Thoracic aorta (tissue), 2 donors: Measurements from ENCODE around the gene RTL5. TPM values are rescaled to one million over a fixed set of nuclear protein-coding genes. Genes with fewer than 3 reads are reported as not detected.

Source experiments
- ATAC-seq: fragments of 150-250 bp; one replicate; pipeline ENCODE4 v1.8.0; 2017; ENCODE audit warnings: low read depth; ENCODE audit not compliant: insufficient number of reproducible peaks, low FRiP score
- DNase-seq: peaks from one replicate; pipeline ENCODE4 v3.0.0-alpha.2; 2020; ENCODE audit warnings: low spot score
- H3K27ac ChIP-seq, 2 donors: fragments of 200-600 bp; sonication (generic); 1 replicate in 1 of 2; 2 replicates in 1 of 2; pipeline ENCODE4 v1.5.1; 2016; ENCODE audit warnings: mild to moderate bottlenecking in 2 of 2, moderate library complexity in 2 of 2
- H3K27me3 ChIP-seq: fragments of 200-600 bp; sonication (generic); replicated peaks from 2 replicates; pipeline ENCODE4 v1.6.0; 2016; ENCODE audit warnings: mild to moderate bottlenecking; ENCODE audit not compliant: insufficient read depth
- H3K36me3 ChIP-seq: fragments of 200-600 bp; sonication (generic); one replicate; pipeline ENCODE4 v1.5.1; 2016
- H3K4me1 ChIP-seq, 2 donors: fragments of 200-600 bp; sonication (generic); 1 replicate in 1 of 2; 2 replicates in 1 of 2; pipeline versions ENCODE4 v1.5.1 to v1.6.0; 2016; ENCODE audit warnings: low read depth in 2 of 2, mild to moderate bottlenecking in 1 of 2; ENCODE audit not compliant: control insufficient read depth in 1 of 2
- H3K4me3 ChIP-seq: fragments of 200-600 bp; sonication (generic); 2 replicates; pipeline ENCODE4 v1.5.1; 2016; ENCODE audit warnings: mild to moderate bottlenecking
- H3K9me3 ChIP-seq: fragments of 200-600 bp; sonication (generic); 2 replicates; pipeline ENCODE4 v1.5.1; 2016
- CTCF ChIP-seq: fragments of 200-600 bp; sonication (generic); IDR thresholded peaks from one replicate; pipeline ENCODE4 v1.5.1; 2019; ENCODE audit warnings: antibody characterized with exemption
- total RNA-seq, 2 donors: library from RNA; depleted of rRNA; stranded (reverse); fragments of >200 nt; gene quantifications; one replicate each; pipeline versions ENCODE4 v1.1.0 to v1.2.3, GENCODE V29; 2016

The RTL5 gene
- total RNA-seq, 2 donors from 2014 or later: 7.6 to 11.6 TPM

- no peak overlapping the region for H3K4me3 ChIP-seq
- no peaks in the 10 kb centered on the region for H3K36me3 ChIP-seq
- DNase-seq: no peak
- no peak for ATAC-seq
- TF ChIP-seq CTCF: no peak
- peaks cover 0 to 11% of the 10 kb centered on the region in 2 donors for H3K4me1 ChIP-seq
- no peaks in the 10 kb centered on the region for H3K27me3 ChIP-seq
- no peaks in the 10 kb centered on the region for H3K9me3 ChIP-seq
- no peak overlapping the region for H3K27ac ChIP-seq
Observed at GRCh38 chrX:72084114-72084513, 47.6 kb downstream of the RTL5 start.

- TF ChIP-seq CTCF: no peak
Observed at GRCh38 chrX:72083291-72083690, 48.4 kb downstream of the RTL5 start.

GRCh38 chrX:72081605-72082320 is 50.0 kb downstream of the RTL5 start:
- DNase-seq (no peak), ATAC-seq (no peak)
- no peak overlapping the region for H3K4me3 ChIP-seq
- no peaks in the 10 kb centered on the region for H3K27me3 ChIP-seq
- no peak overlapping the region for H3K27ac ChIP-seq
- no peaks in the 10 kb centered on the region for H3K36me3 ChIP-seq
- H3K4me1 ChIP-seq: peaks cover 0 to 11% of the 10 kb centered on the region in 2 donors
- TF ChIP-seq CTCF: no peak
- no peaks in the 10 kb centered on the region for H3K9me3 ChIP-seq

More at GRCh38 chrX:72083291-72083690, 48.4 kb downstream of the RTL5 start:
- no peaks in the 10 kb centered on the region for H3K36me3 ChIP-seq
- no peak for DNase-seq
- H3K4me1 ChIP-seq: peaks cover 0 to 11% of the 10 kb centered on the region in 2 donors
- H3K4me3 ChIP-seq: no peak overlapping the region
- no peaks in the 10 kb centered on the region for H3K9me3 ChIP-seq
- H3K27me3 ChIP-seq: no peaks in the 10 kb centered on the region
- no peak overlapping the region for H3K27ac ChIP-seq
- ATAC-seq: no peak

GRCh38 chrX:72080800-72081199 is 50.9 kb downstream of the RTL5 start:
- ATAC-seq (no peak), DNase-seq (no peak)
- no peaks in the 10 kb centered on the region for H3K27me3 ChIP-seq
- no peaks in the 10 kb centered on the region for H3K36me3 ChIP-seq
- no peak for TF ChIP-seq CTCF
- peaks cover 0 to 11% of the 10 kb centered on the region in 2 donors for H3K4me1 ChIP-seq
- no peak overlapping the region for H3K4me3 ChIP-seq
- no peak overlapping the region for H3K27ac ChIP-seq
- no peaks in the 10 kb centered on the region for H3K9me3 ChIP-seq

GRCh38 chrX:72080150-72080549 is 51.6 kb downstream of the RTL5 start:
- DNase-seq (no peak), ATAC-seq (no peak)
- Histone ChIP-seq H3K4me3 (no peak overlapping the region), H3K4me1 (peaks cover 0 to 11% of the 10 kb centered on the region in 2 donors), H3K9me3 (no peaks in the 10 kb centered on the region), H3K36me3 (no peaks in the 10 kb centered on the region), H3K27ac (no peak overlapping the region), H3K27me3 (no peaks in the 10 kb centered on the region)
- TF ChIP-seq CTCF: no peak
